K562 (cell line): Measurements from ENCODE around the gene ADGRD1. TPM values are rescaled to one million over a fixed set of nuclear protein-coding genes. Genes with fewer than 3 reads are reported as not detected.

Experiments
- E2F3 ChIP-seq: fragments of 250-450 bp; sonication (Bioruptor Pico); IDR thresholded peaks from 2 replicates; pipeline ENCODE4 v1.4.0; 2020; ENCODE audit warnings: mild to moderate bottlenecking
- ILF3 ChIP-seq: fragments of 450-650 bp; IDR thresholded peaks from 2 replicates; pipeline ENCODE4 v1.6.1; 2018; ENCODE audit warnings: antibody characterized with exemption, mild to moderate bottlenecking, moderate library complexity, borderline replicate concordance
- JUND ChIP-seq, 2 experiments: IDR thresholded peaks; 2 replicates in 1 of 2; 3 replicates in 1 of 2; pipeline ENCODE4 v1.6.1; 2011; ENCODE audit warnings: borderline replicate concordance in 2 of 2, low read depth in 2 of 2, low read length in 2 of 2, improper control_type of control experiment in 1 of 2, missing biosample characterization in 1 of 2, missing genetic modification characterization in 1 of 2, missing genetic modification reagents in 1 of 2
- NR4A1 ChIP-seq, 2 experiments: fragments of 250-450 bp in 1 of 2; fragments of 450-650 bp in 1 of 2; sonication (Bioruptor Pico) in 1 of 2; IDR thresholded peaks; 2 replicates each; pipeline versions ENCODE4 v1.4.0 to v1.6.1; 2016 to 2020; ENCODE audit warnings: mild to moderate bottlenecking in 2 of 2, missing compliant biosample characterization in 1 of 2, missing genetic modification characterization in 1 of 2, moderate library complexity in 1 of 2
- PHF21A ChIP-seq: fragments of 450-650 bp; IDR thresholded peaks from 2 replicates; pipeline ENCODE4 v1.6.1; 2017; ENCODE audit warnings: low read depth, borderline replicate concordance
- ZBTB11 ChIP-seq, 3 experiments: fragments of 200-800 bp in 1 of 3; fragments of 250-450 bp in 1 of 3; fragments of 450-650 bp in 1 of 3; sonication (Bioruptor Pico) in 1 of 3; sonication (Bioruptor generic) in 1 of 3; formaldehyde crosslinking in 1 of 3; IDR thresholded peaks; 2 replicates each; pipeline versions ENCODE4 v1.6.1 to v1.8.0; 2016 to 2022; ENCODE audit warnings: mild to moderate bottlenecking in 2 of 3, missing genetic modification characterization in 2 of 3, missing compliant biosample characterization in 1 of 3, moderate library complexity in 1 of 3
- polyA plus RNA-seq, 8 experiments: library from polyadenylated mRNA; depleted of rRNA in 4 of 8; stranded (reverse) in 5 of 8; unstranded in 3 of 8; fragments of >200 nt; fragmentation: Nextera tagmentation in 2 of 8; fragmentation: Illumina TruSeq in 1 of 8; extraction: Ambion mirVana in 2 of 8; extraction: Trizol in 1 of 8; gene quantifications; 2 replicates each; pipeline versions ENCODE4 v1.2.1 to v1.2.3, GENCODE V29; 2011 to 2014; ENCODE audit warnings: inconsistent platforms in 1 of 8, missing spikeins in 1 of 8
- total RNA-seq, 7 experiments: library from RNA; depleted of rRNA in 6 of 7; stranded (reverse); fragments of >200 nt in 6 of 7; fragmentation: Illumina TruSeq in 2 of 7; extraction: Trizol in 2 of 7; gene quantifications; 2 replicates each; pipeline versions ENCODE4 v1.2.1 to v1.2.3, GENCODE V29; 2011 to 2021; ENCODE audit warnings: low replicate concordance in 1 of 7

The ADGRD1 gene
- total and polyA plus RNA-seq, 9 of the 15 experiments (the other 6 are each of a cell fraction or from before 2014, with no cell fraction given): 1.7 to 11.7 (median 3.3) TPM

DNA sequence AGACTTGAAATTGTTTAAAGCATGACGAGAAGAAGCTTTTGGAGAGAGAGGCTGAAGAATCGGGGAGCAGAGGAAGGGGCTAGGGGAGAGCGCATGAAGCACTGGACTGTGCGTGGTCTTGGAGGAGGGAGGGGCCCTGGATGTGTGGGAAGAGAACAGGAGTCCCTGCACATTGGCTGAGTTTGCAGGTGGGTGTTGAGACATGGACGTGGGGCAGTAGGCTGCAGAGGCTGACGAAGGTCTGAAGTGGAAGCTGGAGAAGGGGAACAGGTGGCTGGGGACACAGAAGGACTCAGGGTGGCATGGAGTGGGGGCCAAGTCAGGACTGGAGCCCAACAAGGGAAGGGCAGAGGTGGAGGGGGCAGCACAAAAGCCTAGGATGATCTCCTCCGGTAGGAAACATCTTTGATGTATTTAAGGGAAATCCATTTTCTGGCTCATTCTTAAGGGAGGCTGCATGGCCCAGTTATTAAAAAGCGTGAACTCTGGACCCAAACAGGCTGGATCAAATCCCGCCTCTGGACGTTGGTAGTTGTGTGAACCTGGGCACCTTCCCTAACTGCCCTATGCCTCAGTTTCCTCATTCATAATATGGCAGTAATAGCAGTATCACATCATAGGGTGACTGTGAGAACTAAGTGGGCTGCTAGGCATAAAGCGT lies 29.0 kb downstream of the ADGRD1 start (continued):
- TF ChIP-seq ZBTB11 (CRISPR knock-in tag; IDR thresholded peaks at IDR 0.05) (no peak), E2F3 (CRISPR knock-in tag) (no peak), PHF21A (no peak), JUND (IDR thresholded peaks at IDR 0.05; ENCODE audit: borderline replicate concordance, low read depth, low read length) (no peak), JUND (tag; IDR thresholded peaks at IDR 0.05; ENCODE audit: borderline replicate concordance, low read depth, low read length) (no peak), NR4A1 (CRISPR knock-in tag; IDR thresholded peaks at IDR 0.05) (no peak), NR4A1 (tag; IDR thresholded peaks at IDR 0.05) (no peak), ILF3 (no peak)
